ENCODE results near the gene TRIM32. TPM values are rescaled to one million over a fixed set of nuclear protein-coding genes. Genes with fewer than 3 reads are reported as not detected.

Gene TRIM32
- total RNA-seq (2021; ENCODE audit: unreplicated experiment) (20.2 TPM), Bru-seq, nascent RNA (percentile 75 among the genes with signal in this experiment), BruChase-seq, experiment 1, labeled RNA remaining after a 2-hour chase (percentile 88 among the genes with signal in this experiment), BruChase-seq, experiment 2, labeled RNA remaining after a 6-hour chase (percentile 68 among the genes with signal in this experiment)
- polyA plus RNA-seq (2012; ENCODE audit: insufficient read length) = 7.4 TPM
- long read RNA-seq, transcript TRIM32-201 (2 exons, 3,688 nt) = major isoform, 11 of 24 reads
- long read RNA-seq, transcript TRIM32-203 (2 exons, 3,717 nt) = minor isoform, 8 of 24 reads
- long read RNA-seq, partial matches to known transcripts = 0 of 24 reads
- long read RNA-seq, other reads (novel, unspliced or antisense) = 4 of 24 reads

- ChIA-PET POLR2A (no interaction called here), CTCF (interaction anchor here (0.5 kb wide), 1 partner anchor 523 kb away, joined by 3 read pairs; no protein-coding TSS in a partner anchor)
- H3K4me3 ChIP-seq (ENCODE audit: low read depth in 2 of 2, low read length in 2 of 2) = peak within 1 kb of the TSS; percentile 67 to 85
- no peak for TF ChIP-seq CTCF (IDR thresholded peaks at IDR 0.05)
- no peak for TF ChIP-seq POLR2AphosphoS5 (IDR thresholded peaks at IDR 0.05; ENCODE audit: low read depth, low read length)
- no peak for TF ChIP-seq SIN3A (IDR thresholded peaks at IDR 0.05; ENCODE audit: borderline replicate concordance, insufficient read depth, low read depth, low read length)
- no peak for TF ChIP-seq REST (IDR thresholded peaks at IDR 0.05; ENCODE audit: insufficient read depth in 1 of 2, low read depth in 2 of 2, low read length in 1 of 2)
- TF ChIP-seq TCF7L2 (IDR thresholded peaks at IDR 0.05; ENCODE audit: low read depth, low read length) = no peak
- ATAC-seq (peak; percentile 99), DNase-seq (ENCODE audit: low read depth, low spot score) (no peak)
- no peaks in the 10 kb centered on the region for H3K27me3 ChIP-seq (ENCODE audit: control insufficient read depth, insufficient read depth, low read length)
- no TSS peak for BruUV-seq (replicated peaks)
- no peaks in the 10 kb centered on the region for H3K9me3 ChIP-seq (ENCODE audit: control insufficient read depth, insufficient read depth, low read depth, low read length)
- no peaks in the 10 kb centered on the region for H3K36me3 ChIP-seq (ENCODE audit: control insufficient read depth, insufficient read depth, low read length)
- in situ Hi-C loops (cut with HindIII; ENCODE audit: low pct_unique_long_range_greater_than_20kb, low sequenced_read_pairs) = no loop called here
- intact Hi-C loops (cut with micrococcal nuclease; ENCODE audit: unreplicated experiment) = no loop called here
- H3K4me1 ChIP-seq (ENCODE audit: control insufficient read depth, insufficient read depth, low read length) = 0 out of 2 replicates have a peak, but pooled peaks cover 4% of the 10 kb centered on the region
- peak within 1 kb of the TSS; percentile 87 for H3K27ac ChIP-seq (ENCODE audit: low read length)
These were observed at the start of gene TRIM32 for GRCh38 chr9:116687074-116687753. Gene TRIM32 (plus strand): TSS chr9:116687305. CDS start chr9:116697743, 10,438 bp downstream.

- no TSS peak for BruUV-seq (replicated peaks)
- Histone ChIP-seq H3K36me3 (ENCODE audit: control insufficient read depth, insufficient read depth, low read length) (no peaks in the 10 kb centered on the region), H3K27ac (ENCODE audit: low read length) (no peak overlapping the region), H3K4me3 (ENCODE audit: low read depth in 2 of 2, low read length in 2 of 2) (no peak overlapping the region), H3K27me3 (ENCODE audit: control insufficient read depth, insufficient read depth, low read length) (no peaks in the 10 kb centered on the region), H3K4me1 (ENCODE audit: control insufficient read depth, insufficient read depth, low read length) (no peaks in the 10 kb centered on the region), H3K9me3 (ENCODE audit: control insufficient read depth, insufficient read depth, low read depth, low read length) (no peaks in the 10 kb centered on the region)
- intact Hi-C loops (cut with micrococcal nuclease; ENCODE audit: unreplicated experiment) (no loop called here), in situ Hi-C loops (cut with HindIII; ENCODE audit: low pct_unique_long_range_greater_than_20kb, low sequenced_read_pairs) (no loop called here)
- ChIA-PET POLR2A (no interaction called here), CTCF (no interaction called here)
- DNase-seq (ENCODE audit: low read depth, low spot score) (no peak), ATAC-seq (no peak)
- TF ChIP-seq SIN3A (IDR thresholded peaks at IDR 0.05; ENCODE audit: borderline replicate concordance, insufficient read depth, low read depth, low read length) (no peak), POLR2AphosphoS5 (IDR thresholded peaks at IDR 0.05; ENCODE audit: low read depth, low read length) (no peak)
These were observed 47.8 kb upstream of the TRIM32 start for GRCh38 chr9:116639251-116639741.
